Stomach (tissue), 9 donors: ENCODE results near the gene CNN2. TPM values are rescaled to one million over a fixed set of nuclear protein-coding genes. Genes with fewer than 3 reads are reported as not detected.

Source experiments
- DNase-seq, 2 donors: peaks; one replicate each; pipeline versions ENCODE4 v3.0.0 to v3.0.0-alpha.2; 2013 to 2019
- H3K27ac ChIP-seq, 5 donors: fragments of 200-600 bp in 4 of 5; sonication (generic) in 4 of 5; one replicate each; pipeline ENCODE4 v1.5.1; 2013 to 2019; ENCODE audit warnings: mild to moderate bottlenecking in 1 of 5, moderate library complexity in 1 of 5
- H3K27me3 ChIP-seq, 3 donors: fragments of 200-600 bp; sonication (generic); one replicate each; pipeline ENCODE4 v1.5.1; 2017 to 2019; ENCODE audit warnings: mixed run types in 1 of 3
- H3K36me3 ChIP-seq, 4 donors: fragments of 200-600 bp; sonication (generic); 1 replicate in 3 of 4; 2 replicates in 1 of 4; pipeline ENCODE4 v1.5.1; 2016 to 2019
- H3K4me1 ChIP-seq, 4 donors: fragments of 200-600 bp; sonication (generic); one replicate each; pipeline ENCODE4 v1.5.1; 2016 to 2019
- H3K4me3 ChIP-seq, 4 donors: fragments of 200-600 bp; sonication (generic) in 3 of 4; one replicate each; pipeline ENCODE4 v1.5.1; 2016 to 2019; ENCODE audit warnings: mild to moderate bottlenecking in 1 of 4
- H3K9me3 ChIP-seq, 4 donors: fragments of 200-600 bp; sonication (generic); one replicate each; pipeline ENCODE4 v1.5.1; 2016 to 2019
- EP300 ChIP-seq: sonication (generic); formaldehyde crosslinking; IDR thresholded peaks from one replicate; pipeline ENCODE4 v1.6.1; 2017; ENCODE audit warnings: antibody characterized with exemption
- POLR2A ChIP-seq, 4 donors: fragments of 450-650 bp; IDR thresholded peaks; one replicate each; pipeline ENCODE4 v1.6.1; 2016; ENCODE audit warnings: antibody characterized with exemption in 4 of 4, control low read depth in 2 of 4, mild to moderate bottlenecking in 1 of 4, moderate library complexity in 1 of 4
- POLR2AphosphoS5 ChIP-seq, 3 donors: sonication (generic); formaldehyde crosslinking; IDR thresholded peaks; one replicate each; pipeline ENCODE4 v1.6.1; 2016; ENCODE audit warnings: antibody characterized with exemption in 3 of 3
- WGBS, 5 donors: extraction: QIAGEN DNeasy Blood & Tissue Kit in 3 of 5; methylation state at CpG; one replicate each; pipeline versions ENCODE4 v1.1.5 to v1.1.7; 2013 to 2018; 5-methylcytosine and 5-hydroxymethylcytosine counted together
- intact Hi-C: fragments of 100-400 bp; cut with DNase I; formaldehyde crosslinking; loops from one replicate; pipeline ENCODE4 v1.15.1; 2023; ENCODE audit warnings: low total_unique reads
- polyA plus RNA-seq, 3 donors: library from polyadenylated mRNA; stranded (reverse); fragments of 200-250 nt; gene quantifications; one replicate each; pipeline ENCODE4 v1.2.3, GENCODE V29; 2013
- total RNA-seq, 5 donors: library from RNA; depleted of rRNA; stranded (reverse); fragments of >200 nt; gene quantifications; one replicate each; pipeline versions ENCODE4 v1.1.0 to v1.2.3, GENCODE V29; 2014 to 2016
- TF ChIP-seq, protein P1 (sequence below), 7 experiments: fragments of 450-650 bp in 4 of 7; fragments of 200-600 bp in 3 of 7; sonication (generic) in 3 of 7; IDR thresholded peaks; one replicate each; pipeline ENCODE4 v1.5.1; 2016 to 2019; ENCODE audit warnings: antibody characterized with exemption in 7 of 7, control low read depth in 2 of 7, mild to moderate bottlenecking in 1 of 7
- donor health status: healthy with polysubstance abuse.
- donor health status: Bipolar disorder and iron deficiency.
- donor health status: healthy.

CNN2 gene
- total and polyA plus RNA-seq, 8 donors, result 7.0 to 98.5 (median 81.4) TPM

DNA sequence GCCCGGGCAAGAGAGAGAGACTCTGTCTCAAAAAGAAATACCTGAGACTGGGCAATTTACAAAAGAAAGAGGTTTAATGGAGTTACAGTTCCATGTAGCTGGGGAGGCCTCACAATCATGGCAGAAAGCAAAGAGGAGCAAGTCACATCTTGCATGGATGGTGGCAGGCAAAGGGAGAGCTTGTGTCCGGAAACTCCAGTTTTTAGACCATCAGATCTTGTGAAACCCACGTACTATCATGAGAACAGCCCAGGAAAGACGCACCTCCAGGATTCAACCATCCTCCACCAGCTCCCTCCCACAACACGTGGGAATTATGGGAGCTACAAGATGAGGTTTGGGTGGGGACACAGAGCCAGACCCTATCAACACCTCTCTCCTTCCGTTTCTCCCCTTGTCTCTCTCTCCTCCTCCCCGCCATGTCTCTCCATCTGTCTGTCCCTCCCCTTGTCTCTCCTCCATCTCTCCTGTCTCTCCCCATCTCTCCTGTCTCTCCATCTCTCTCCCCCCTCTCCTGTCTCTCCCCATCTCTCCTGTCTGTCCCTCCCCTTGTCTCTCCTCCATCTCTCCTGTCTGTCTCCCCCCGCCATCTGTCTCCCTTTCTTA is 58.7 kb downstream of the CNN2 start:
- Histone ChIP-seq H3K27ac (no peak overlapping the region), H3K4me3 (no peak overlapping the region), H3K27me3 (peaks cover 0 to 16% (median 0%) of the 10 kb centered on the region in 3 donors), H3K9me3 (no peaks in the 10 kb centered on the region), H3K36me3 (peaks cover 25 to 88% (median 64%) of the 10 kb centered on the region in 4 donors), H3K4me1 (peaks cover 8 to 67% (median 40%) of the 10 kb centered on the region in 4 donors)
- TF ChIP-seq, protein P1, sequence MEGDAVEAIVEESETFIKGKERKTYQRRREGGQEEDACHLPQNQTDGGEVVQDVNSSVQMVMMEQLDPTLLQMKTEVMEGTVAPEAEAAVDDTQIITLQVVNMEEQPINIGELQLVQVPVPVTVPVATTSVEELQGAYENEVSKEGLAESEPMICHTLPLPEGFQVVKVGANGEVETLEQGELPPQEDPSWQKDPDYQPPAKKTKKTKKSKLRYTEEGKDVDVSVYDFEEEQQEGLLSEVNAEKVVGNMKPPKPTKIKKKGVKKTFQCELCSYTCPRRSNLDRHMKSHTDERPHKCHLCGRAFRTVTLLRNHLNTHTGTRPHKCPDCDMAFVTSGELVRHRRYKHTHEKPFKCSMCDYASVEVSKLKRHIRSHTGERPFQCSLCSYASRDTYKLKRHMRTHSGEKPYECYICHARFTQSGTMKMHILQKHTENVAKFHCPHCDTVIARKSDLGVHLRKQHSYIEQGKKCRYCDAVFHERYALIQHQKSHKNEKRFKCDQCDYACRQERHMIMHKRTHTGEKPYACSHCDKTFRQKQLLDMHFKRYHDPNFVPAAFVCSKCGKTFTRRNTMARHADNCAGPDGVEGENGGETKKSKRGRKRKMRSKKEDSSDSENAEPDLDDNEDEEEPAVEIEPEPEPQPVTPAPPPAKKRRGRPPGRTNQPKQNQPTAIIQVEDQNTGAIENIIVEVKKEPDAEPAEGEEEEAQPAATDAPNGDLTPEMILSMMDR (IDR thresholded peaks at IDR 0.05), result no peak
- TF ChIP-seq EP300 (no peak), POLR2AphosphoS5 (IDR thresholded peaks at IDR 0.05) (no peak), POLR2A (IDR thresholded peaks at IDR 0.05) (no peak)
- intact Hi-C loops, result no loop called here
- no peak for DNase-seq
- WGBS, 5 donors, result 64 to 81% (median 74%) methylated on average over 8 of the region's 8 CpGs

DNA sequence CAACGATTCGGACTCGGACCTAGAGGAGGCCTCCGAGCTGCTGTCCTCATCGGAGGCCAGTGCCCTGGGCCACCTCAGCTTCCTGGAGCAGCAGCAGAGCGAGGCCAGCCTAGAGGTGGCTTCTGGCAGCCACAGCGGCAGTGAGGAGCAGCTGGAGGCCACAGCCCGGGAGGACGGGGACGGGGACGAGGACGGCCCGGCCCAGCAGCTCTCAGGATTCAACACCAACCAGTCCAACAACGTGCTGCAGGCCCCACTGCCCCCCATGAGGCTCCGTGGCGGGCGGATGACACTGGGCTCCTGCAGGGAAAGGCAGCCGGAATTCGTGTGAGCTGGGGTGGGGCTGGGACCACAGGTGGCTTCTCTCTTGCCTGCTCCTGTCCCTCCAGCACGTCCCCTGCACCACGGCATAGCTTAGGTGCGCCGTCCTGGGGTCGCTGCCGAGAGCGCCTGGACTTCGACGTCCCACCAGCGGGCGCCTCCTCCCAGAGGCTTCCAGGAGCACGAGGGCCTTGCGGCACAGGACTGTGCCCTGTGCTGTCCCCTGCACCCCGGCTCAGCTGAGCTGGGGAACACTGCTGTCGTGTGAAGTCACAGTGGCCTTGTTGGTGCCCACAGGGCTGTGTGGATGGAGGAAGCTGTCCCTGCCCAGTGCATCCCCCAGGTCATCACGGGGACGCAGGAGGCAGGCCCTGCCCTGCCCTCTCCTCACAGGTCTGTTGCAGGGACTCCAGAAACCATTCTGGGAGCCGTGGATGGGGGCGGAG is 59.5 kb downstream of the CNN2 start:
- Histone ChIP-seq H3K27me3 (peaks cover 0 to 16% (median 0%) of the 10 kb centered on the region in 3 donors), H3K4me1 (peaks cover 8 to 69% (median 40%) of the 10 kb centered on the region in 4 donors), H3K36me3 (peaks cover 28 to 88% (median 65%) of the 10 kb centered on the region in 4 donors), H3K27ac (peak overlapping the region in 1 of 5 donors; percentile 76), H3K9me3 (no peaks in the 10 kb centered on the region), H3K4me3 (no peak overlapping the region)
- DNase-seq, result no peak
- intact Hi-C loops, result no loop called here
- WGBS, 5 donors, result 71 to 78% (median 75%) methylated on average over 31 to 38 of the region's 38 CpGs
- TF ChIP-seq, protein P1 (IDR thresholded peaks at IDR 0.05), result no peak
- no peak for TF ChIP-seq EP300
- TF ChIP-seq POLR2AphosphoS5 (IDR thresholded peaks at IDR 0.05), result no peak

DNA sequence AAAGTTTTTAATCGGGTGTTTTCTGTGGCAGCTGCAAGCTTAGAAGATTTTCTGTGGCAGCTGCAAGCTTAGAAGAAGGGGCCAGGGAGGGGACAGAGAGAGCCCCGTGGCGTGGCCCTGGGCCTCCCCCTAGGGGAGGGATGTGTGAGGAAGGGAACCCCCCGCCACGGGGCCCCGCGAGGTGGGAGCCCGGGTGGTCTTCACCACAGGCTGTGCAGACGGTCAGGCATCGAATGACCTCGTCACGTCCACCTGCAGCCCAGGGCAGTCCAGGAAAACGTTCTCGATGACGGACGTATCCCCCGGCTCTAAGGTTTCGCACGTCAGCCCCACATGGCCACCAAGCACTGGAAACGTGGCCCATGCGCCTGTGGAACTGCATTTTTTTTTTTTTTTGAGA is 60.2 kb downstream of the CNN2 start:
- H3K27ac ChIP-seq, result peak overlapping the region in 2 of 5 donors; percentile 76 to 77
- DNase-seq, result no peak

DNA sequence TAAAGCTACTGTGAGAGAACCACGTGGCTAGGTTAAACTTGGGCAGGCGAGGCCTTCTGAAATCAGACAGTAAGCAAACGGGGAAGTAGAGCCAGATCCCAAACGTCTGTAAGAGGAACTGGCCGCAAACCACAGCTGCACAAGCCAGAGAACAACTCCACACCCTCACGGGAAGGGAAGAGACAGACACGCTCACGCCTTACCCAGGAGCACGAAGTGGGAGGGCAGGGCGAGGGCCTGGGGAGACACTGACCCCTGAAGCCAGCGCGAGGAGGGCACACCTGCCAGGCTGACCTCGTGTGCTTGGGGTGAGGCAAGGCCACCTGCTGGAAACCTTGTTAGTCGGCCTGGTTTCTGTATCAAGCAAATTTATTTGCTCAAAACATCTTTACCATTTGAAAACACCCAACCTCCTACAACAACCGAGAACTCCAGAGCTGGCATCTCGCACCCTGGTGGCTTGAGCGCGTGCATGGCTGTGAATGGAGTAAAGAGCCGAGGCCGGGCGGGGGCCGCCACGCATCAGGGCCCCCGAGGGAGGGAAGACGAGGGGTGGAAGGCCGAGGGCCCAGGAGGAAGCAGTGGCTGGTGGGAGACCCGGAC is 61.5 kb downstream of the CNN2 start:
- Histone ChIP-seq H3K4me3 (no peak overlapping the region), H3K27ac (peak overlapping the region in 4 of 5 donors; percentile 19 to 77 (median 60)), H3K9me3 (no peaks in the 10 kb centered on the region), H3K36me3 (peaks cover 40 to 92% (median 81%) of the 10 kb centered on the region in 4 donors), H3K4me1 (peaks cover 2 to 67% (median 28%) of the 10 kb centered on the region in 4 donors), H3K27me3 (peaks cover 0 to 4% (median 0%) of the 10 kb centered on the region in 3 donors)
- 57 to 69% (median 64%) methylated on average over 25 to 27 of the region's 27 CpGs for WGBS, 5 donors
- intact Hi-C loops, result no loop called here
- peak in 1 of 3 donors; percentile 32 for TF ChIP-seq POLR2AphosphoS5 (IDR thresholded peaks at IDR 0.05)
- TF ChIP-seq POLR2A (IDR thresholded peaks at IDR 0.05), result no peak
- no peak for DNase-seq

More for the DNA sequence above, 60.2 kb downstream of the CNN2 start:
- H3K4me3 ChIP-seq, result no peak overlapping the region
- peaks cover 8 to 69% (median 35%) of the 10 kb centered on the region in 4 donors for H3K4me1 ChIP-seq
- H3K36me3 ChIP-seq, result peaks cover 36 to 88% (median 72%) of the 10 kb centered on the region in 4 donors
- H3K27me3 ChIP-seq, result peaks cover 0 to 16% (median 0%) of the 10 kb centered on the region in 3 donors
- intact Hi-C loops, result no loop called here
- no peaks in the 10 kb centered on the region for H3K9me3 ChIP-seq
- 74 to 81% (median 77%) methylated on average over 21 of the region's 21 CpGs for WGBS, 5 donors
- TF ChIP-seq, protein P1 (IDR thresholded peaks at IDR 0.05), result no peak
- TF ChIP-seq POLR2A (IDR thresholded peaks at IDR 0.05), result no peak
- TF ChIP-seq EP300, result no peak
- TF ChIP-seq POLR2AphosphoS5 (IDR thresholded peaks at IDR 0.05), result no peak
